ENCODE results near the gene COP1.

GRCh38 chr1:176136891-176137290, 70.2 kb downstream of the COP1 start:
- TF ChIP-seq RCOR1 (conservative IDR thresholded peaks at IDR 0.05; ENCODE audit: low read depth, low read length): no peak
- no peak for TF ChIP-seq JUNB (IDR thresholded peaks at IDR 0.05)
- TF ChIP-seq, protein P1, sequence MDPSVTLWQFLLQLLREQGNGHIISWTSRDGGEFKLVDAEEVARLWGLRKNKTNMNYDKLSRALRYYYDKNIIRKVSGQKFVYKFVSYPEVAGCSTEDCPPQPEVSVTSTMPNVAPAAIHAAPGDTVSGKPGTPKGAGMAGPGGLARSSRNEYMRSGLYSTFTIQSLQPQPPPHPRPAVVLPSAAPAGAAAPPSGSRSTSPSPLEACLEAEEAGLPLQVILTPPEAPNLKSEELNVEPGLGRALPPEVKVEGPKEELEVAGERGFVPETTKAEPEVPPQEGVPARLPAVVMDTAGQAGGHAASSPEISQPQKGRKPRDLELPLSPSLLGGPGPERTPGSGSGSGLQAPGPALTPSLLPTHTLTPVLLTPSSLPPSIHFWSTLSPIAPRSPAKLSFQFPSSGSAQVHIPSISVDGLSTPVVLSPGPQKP (IDR thresholded peaks at IDR 0.05; ENCODE audit: low read depth, low read length): no peak
- TF ChIP-seq POLR2A (IDR thresholded peaks at IDR 0.05; ENCODE audit: low read depth, low read length): no peak
- TF ChIP-seq TAF1 (IDR thresholded peaks at IDR 0.05; ENCODE audit: borderline replicate concordance, low read depth, low read length): no peak
- no peak for TF ChIP-seq RAD21 (IDR thresholded peaks at IDR 0.05; ENCODE audit: insufficient read depth, low read depth, low read length)
- TF ChIP-seq, protein P2, sequence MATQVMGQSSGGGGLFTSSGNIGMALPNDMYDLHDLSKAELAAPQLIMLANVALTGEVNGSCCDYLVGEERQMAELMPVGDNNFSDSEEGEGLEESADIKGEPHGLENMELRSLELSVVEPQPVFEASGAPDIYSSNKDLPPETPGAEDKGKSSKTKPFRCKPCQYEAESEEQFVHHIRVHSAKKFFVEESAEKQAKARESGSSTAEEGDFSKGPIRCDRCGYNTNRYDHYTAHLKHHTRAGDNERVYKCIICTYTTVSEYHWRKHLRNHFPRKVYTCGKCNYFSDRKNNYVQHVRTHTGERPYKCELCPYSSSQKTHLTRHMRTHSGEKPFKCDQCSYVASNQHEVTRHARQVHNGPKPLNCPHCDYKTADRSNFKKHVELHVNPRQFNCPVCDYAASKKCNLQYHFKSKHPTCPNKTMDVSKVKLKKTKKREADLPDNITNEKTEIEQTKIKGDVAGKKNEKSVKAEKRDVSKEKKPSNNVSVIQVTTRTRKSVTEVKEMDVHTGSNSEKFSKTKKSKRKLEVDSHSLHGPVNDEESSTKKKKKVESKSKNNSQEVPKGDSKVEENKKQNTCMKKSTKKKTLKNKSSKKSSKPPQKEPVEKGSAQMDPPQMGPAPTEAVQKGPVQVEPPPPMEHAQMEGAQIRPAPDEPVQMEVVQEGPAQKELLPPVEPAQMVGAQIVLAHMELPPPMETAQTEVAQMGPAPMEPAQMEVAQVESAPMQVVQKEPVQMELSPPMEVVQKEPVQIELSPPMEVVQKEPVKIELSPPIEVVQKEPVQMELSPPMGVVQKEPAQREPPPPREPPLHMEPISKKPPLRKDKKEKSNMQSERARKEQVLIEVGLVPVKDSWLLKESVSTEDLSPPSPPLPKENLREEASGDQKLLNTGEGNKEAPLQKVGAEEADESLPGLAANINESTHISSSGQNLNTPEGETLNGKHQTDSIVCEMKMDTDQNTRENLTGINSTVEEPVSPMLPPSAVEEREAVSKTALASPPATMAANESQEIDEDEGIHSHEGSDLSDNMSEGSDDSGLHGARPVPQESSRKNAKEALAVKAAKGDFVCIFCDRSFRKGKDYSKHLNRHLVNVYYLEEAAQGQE (IDR thresholded peaks at IDR 0.05; ENCODE audit: low read depth, low read length): no peak
- TF ChIP-seq TARDBP (IDR thresholded peaks at IDR 0.05; ENCODE audit: borderline replicate concordance): no peak
